HG03045 (cell line): ENCODE data around the gene BMPR1A.
A peak's percentile ranks its signal among the peaks of the same experiment; 100 is the strongest.
"Not testable (repeated sequence)": the region's sequence is repeated elsewhere in the genome, so short reads cannot be mapped to it uniquely, and the experiment has no call there.

Experiments used
- ATAC-seq: cut with Tn5 transposase; IDR thresholded peaks from one replicate; pipeline ENCODE4 v1.9.1; 2021; ENCODE audit warnings: mild to moderate bottlenecking, moderate library complexity; ENCODE audit not compliant: unreplicated experiment

BMPR1A gene

GRCh38 chr10:86837663-86838062 is 81.2 kb downstream of the BMPR1A start:
- ATAC-seq: no peak

GRCh38 chr10:86840498-86840897 is 84.1 kb downstream of the BMPR1A start:
- ATAC-seq: no peak

- no peak for ATAC-seq
These were observed 89.7 kb downstream of the BMPR1A start for GRCh38 chr10:86846088-86846487.

- no peak for ATAC-seq
These were observed 92.3 kb downstream of the BMPR1A start for GRCh38 chr10:86848747-86849146.

GRCh38 chr10:86849181-86849894 is 92.9 kb downstream of the BMPR1A start:
- ATAC-seq: peak; percentile 86

- ATAC-seq: no peak
These were observed 94.1 kb downstream of the BMPR1A start for GRCh38 chr10:86850481-86850880.

GRCh38 chr10:86851328-86852207 is 95.1 kb downstream of the BMPR1A start:
- ATAC-seq: no peak

- not testable (repeated sequence) for ATAC-seq
These were observed 97.2 kb downstream of the BMPR1A start for GRCh38 chr10:86853582-86853981.

- no peak for ATAC-seq
These were observed 99.1 kb downstream of the BMPR1A start for GRCh38 chr10:86855513-86855912.

- ATAC-seq: no peak
These were observed 99.7 kb downstream of the BMPR1A start for GRCh38 chr10:86856156-86856555.

GRCh38 chr10:86857128-86857721 is 100.8 kb downstream of the BMPR1A start:
- no peak for ATAC-seq

- ATAC-seq: no peak
These were observed 101.6 kb downstream of the BMPR1A start for GRCh38 chr10:86858011-86858410.

GRCh38 chr10:86861351-86861750 is 104.9 kb downstream of the BMPR1A start:
- ATAC-seq: no peak

- no peak for ATAC-seq
These were observed 106.0 kb downstream of the BMPR1A start for GRCh38 chr10:86862373-86862772.

- no peak for ATAC-seq
These were observed 106.5 kb downstream of the BMPR1A start for GRCh38 chr10:86862786-86863483.

- ATAC-seq: no peak
These were observed 107.0 kb downstream of the BMPR1A start for GRCh38 chr10:86863484-86863842.

- ATAC-seq: not testable (repeated sequence)
These were observed 108.8 kb downstream of the BMPR1A start for GRCh38 chr10:86865011-86865811.

- no peak for ATAC-seq
These were observed 110.7 kb downstream of the BMPR1A start for GRCh38 chr10:86867149-86867548.

- no peak for ATAC-seq
These were observed 111.9 kb downstream of the BMPR1A start for GRCh38 chr10:86868353-86868752.

- ATAC-seq: no peak
These were observed 114.3 kb downstream of the BMPR1A start for GRCh38 chr10:86870679-86871078.
